ENCODE results near the gene TAS2R30.

The TAS2R30 gene, protein sequence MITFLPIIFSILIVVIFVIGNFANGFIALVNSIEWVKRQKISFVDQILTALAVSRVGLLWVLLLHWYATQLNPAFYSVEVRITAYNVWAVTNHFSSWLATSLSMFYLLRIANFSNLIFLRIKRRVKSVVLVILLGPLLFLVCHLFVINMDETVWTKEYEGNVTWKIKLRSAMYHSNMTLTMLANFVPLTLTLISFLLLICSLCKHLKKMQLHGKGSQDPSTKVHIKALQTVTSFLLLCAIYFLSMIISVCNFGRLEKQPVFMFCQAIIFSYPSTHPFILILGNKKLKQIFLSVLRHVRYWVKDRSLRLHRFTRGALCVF

DNA sequence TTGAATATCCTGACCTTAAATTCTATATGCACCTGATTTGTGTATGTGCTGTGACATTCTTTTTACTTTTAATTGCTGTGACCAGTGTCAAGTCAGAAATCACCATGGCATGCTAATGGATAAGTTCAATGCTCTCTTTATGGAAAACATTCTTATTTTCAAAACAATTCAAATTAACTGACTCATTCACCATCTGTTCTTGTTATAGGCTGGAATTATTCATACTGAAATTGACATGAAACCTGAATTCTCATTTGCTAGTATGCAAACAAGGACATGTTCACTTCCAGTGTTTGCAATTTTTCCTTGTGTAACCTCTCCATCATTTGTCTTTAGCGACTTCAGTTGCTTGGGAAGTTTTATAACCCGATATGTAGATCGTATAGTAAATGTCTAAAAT, at the start of gene TAS2R30:
TAS2R30 (minus strand) TSS at position 340 of the 400 bp plus-strand sequence. CDS start 400 bp downstream, outside the sequence.
- DNase-seq: no peak

- no peak for DNase-seq
These were observed 48.6 kb upstream of the TAS2R30 start for GRCh38 chr12:11183011-11183410.

- DNase-seq: no peak
These were observed 48.1 kb upstream of the TAS2R30 start for GRCh38 chr12:11182529-11182928.

DNA sequence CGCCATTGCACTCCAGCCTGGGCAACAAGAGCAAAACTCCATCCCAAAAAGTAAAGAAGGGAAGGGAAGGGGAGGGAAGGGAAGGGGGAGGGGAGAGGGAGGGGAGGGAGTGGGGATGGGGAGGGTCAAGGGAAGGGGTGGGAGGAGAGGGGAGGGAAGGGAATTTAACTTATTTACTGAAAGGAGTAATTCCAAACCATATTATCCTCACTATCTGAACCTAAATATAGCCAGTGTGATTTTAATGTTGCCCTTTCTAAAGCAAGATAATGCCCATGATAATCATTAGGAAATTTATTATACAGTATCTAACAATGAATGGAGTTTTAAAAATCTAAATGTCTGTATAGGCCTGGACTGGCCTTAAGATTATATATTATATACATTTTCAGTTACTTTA, 43.8 kb upstream of the TAS2R30 start:
- no peak for DNase-seq

DNA sequence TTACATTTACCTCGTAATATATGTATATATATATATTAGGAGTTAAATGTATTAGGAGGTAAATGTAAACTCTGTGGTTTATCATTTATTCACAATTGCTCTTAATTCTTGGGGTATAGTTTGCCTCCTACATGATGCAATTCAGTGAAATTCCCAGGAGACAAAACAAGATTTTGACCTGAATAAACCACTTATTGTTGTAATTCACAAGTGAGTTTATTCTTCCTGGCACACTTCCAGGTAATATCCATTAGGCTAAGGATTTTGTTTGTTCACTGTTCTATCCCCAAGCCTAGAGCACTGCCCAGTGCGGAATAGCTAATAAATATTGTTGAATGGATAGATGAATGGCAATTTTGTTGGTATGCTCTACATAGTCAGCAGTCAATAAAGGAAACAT, 39.6 kb upstream of the TAS2R30 start:
- DNase-seq: no peak

DNA sequence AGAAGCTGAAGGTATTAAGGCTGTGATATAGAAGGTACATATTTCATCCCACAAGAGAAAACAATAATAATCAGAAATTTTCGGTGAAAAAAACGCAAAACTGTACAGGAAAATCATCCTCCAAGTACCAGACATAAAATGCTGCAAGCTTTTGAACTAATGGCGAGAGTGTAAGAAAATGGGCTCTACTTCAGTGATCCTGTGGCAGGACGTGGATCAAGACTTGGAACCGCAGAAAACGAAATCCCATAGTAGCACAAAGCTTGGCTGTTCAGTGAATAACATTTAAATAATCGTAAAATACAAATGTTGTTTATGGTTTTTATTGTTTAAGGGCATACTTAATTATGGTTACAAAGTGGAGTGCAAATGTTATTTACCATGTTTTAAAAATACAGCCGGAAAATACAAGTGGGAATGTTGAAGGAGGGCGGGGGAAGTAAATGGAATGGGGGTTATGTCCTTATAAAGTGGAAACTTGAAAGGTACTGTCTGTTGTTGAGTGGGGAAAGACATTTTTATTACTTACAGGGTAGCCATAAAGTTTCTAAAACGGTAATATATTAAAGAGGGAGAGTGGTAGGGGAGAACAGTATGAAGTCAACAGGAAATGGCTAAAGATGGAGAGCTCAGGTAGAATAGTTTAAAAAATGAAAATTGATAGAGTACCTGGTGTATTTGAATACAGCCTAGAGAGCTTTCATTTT, 37.7 kb upstream of the TAS2R30 start:
- DNase-seq: no peak

- DNase-seq: peak; percentile 89 to 92
These were observed 36.9 kb upstream of the TAS2R30 start, which contains the start of gene SMIM10L1 for GRCh38 chr12:11171145-11171968. SMIM10L1 (plus strand) TSS chr12:11171194; CDS start chr12:11171357, 163 bp downstream.

DNA sequence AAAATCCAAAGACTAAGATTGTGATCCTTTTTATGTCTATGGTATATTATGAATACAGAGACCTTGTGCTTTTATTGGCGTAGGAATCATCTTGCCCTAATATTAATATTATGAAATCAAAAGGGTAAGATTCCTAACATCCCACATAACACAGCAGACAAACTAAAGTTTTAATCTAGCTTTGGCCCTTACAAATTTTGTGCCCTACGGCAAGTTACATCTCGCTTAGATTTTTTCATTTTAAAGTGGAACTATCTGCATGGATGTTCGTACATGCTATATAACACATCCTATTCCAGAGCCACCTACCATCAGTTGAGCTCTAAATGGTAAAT, 36.3 kb upstream of the TAS2R30 start:
- DNase-seq: no peak

- no peak for DNase-seq
These were observed 31.9 kb upstream of the TAS2R30 start for GRCh38 chr12:11166300-11166699.

- DNase-seq: no peak
These were observed 29.9 kb upstream of the TAS2R30 start for GRCh38 chr12:11164384-11164783.

DNA sequence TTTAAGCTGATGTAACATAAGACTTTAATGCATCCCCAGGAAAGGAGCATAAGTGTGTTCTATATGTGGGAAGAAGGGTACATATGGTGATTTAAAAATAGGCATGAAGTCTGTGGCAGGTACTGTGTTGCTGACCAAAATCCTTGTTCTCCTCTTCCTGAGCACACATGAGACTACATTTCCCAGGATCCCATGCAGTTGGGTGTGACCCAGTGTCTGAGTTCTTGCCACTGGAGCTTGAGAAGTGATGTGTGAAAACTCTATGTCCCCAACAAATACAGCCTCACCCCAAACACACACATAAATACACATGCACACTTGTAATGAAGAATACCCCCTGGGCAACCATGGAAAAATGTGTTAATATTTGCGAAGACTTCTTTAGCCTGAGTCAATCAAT, 28.1 kb upstream of the TAS2R30 start:
- no peak for DNase-seq

- DNase-seq: no peak
These were observed 24.5 kb upstream of the TAS2R30 start for GRCh38 chr12:11158885-11159444.

DNA sequence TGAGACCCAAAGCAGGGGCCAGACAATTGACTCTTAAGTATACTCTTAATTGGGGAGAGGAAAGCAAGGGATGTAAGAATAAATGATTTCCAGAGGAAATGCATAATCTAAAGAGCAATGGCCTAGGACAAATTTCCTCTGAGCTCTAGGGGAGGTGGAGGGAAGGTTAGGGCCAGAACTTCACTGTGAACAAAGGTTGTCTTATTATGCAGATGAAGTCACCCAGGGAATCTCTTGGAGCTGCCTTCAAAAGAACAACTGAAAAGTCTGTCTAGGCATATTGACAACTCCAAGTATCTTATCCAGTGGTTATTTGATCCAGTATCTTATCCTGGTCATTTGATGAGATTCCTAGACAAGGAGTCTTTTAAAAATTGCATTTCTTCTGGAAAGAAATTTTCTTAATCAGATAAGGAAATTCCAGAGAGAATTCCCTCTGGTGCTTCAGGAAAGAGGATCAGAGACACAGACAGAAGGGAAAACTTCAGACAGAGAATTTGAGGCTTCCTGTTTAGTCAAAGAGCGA, 20.0 kb upstream of the TAS2R30 start:
- DNase-seq: no peak

DNA sequence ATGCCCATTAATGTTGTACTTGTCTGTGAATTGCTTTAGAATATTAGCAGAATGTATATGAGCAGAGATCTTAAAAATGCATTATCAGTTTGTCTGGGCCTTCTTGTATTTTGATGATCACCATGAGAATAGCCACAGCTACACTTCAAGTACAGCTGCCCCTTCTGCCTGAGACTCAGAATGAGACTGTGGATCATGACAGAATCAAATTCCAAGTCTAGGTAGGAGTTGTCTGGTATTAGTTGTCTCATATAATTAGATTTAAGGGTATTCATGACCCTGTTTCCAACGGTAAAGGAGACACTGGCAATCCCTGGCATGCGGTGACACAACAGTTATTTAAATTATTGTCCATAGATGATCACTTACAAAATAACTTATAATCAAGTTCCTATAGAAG, 18.3 kb upstream of the TAS2R30 start:
- no peak for DNase-seq

GRCh38 chr12:11150832-11151231, 16.4 kb upstream of the TAS2R30 start:
- no peak for DNase-seq

GRCh38 chr12:11147420-11147819, 13.0 kb upstream of the TAS2R30 start:
- no peak for DNase-seq

DNA sequence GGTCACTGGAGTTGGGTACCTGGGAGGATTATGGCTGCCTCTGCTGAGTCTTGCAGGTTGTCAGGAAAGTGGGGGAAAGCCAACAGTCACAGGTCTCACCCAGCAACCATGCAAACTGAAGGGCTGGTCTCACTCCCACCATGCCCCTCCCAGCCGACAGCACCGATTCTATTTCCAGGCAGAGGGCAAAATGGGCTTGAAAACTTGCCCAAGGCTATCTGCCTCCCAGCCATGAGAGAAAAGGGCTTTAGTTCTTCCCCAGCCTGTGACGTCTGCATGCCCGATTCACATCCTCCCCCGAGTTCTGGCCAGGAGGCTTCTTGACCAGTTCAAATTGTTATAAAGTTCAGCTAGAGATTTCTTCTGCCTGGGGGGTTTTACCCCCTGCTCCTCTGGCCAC, 9.9 kb upstream of the TAS2R30 start:
- DNase-seq: no peak

GRCh38 chr12:11143352-11143751, 8.9 kb upstream of the TAS2R30 start:
- no peak for DNase-seq

- no peak for DNase-seq
These were observed 1.6 kb upstream of the TAS2R30 start for GRCh38 chr12:11136075-11136474.

DNA sequence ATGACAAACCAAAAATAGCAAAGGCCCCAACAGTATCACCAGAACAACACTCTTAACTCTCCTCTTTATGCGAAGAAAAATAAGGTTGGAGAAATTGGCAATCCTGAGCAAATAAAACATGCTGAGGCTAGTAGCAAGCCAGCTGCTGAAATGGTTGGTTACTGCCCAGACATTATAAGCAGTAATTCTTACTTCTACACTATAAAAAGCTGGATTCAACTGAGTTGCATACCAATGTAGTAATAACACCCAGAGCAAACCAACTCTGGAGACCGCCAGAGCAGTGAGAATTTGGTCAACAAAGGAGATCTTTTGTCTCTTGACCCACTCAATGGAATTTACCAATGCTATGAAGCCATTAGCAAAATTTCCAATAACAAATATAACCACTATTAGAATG, 628 bp downstream of the TAS2R30 start:
- DNase-seq: no peak

- no peak for DNase-seq
These were observed 1.3 kb downstream of the TAS2R30 start for GRCh38 chr12:11133162-11133561.

- no peak for DNase-seq
These were observed 3.4 kb downstream of the TAS2R30 start for GRCh38 chr12:11130999-11131398.

DNA sequence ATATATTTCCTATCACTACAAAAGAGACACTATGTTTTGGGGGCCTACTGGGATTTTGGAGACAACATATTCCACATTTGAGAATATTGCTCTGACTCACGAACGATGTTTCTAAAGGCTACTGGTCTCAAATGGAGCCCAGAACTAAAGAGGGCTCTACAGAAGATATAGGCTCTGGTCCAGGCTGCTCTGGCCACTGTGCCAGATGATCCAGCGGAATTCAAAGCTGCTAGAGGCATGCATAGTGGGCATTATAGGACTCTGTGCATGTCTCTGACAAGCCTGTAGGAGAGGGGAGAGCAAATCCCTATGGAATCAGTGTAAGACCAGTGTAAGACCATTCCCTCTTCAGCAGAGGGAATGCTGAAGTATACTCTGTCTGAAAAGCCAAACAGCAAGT, 4.1 kb downstream of the TAS2R30 start:
- DNase-seq: no peak

Data from CD4-positive, alpha-beta T cell treated with Interleukin-1 beta for 1 hour (primary cell).